Upper lobe of left lung (tissue), 4 donors: Measurements from ENCODE around the gene CTBS.

ENCODE experiments used
- CTCF ChIP-seq, 6 experiments: fragments of 450-650 bp in 4 of 6; fragments of 200-600 bp in 2 of 6; sonication (generic) in 2 of 6; IDR thresholded peaks; one replicate each; pipeline ENCODE4 v1.5.1; 2016 to 2019; ENCODE audit warnings: antibody characterized with exemption in 6 of 6
- EP300 ChIP-seq, 4 donors: sonication (generic); formaldehyde crosslinking; IDR thresholded peaks; one replicate each; pipeline ENCODE4 v1.5.1; 2017; ENCODE audit warnings: antibody characterized with exemption in 4 of 4, control low read depth in 2 of 4
- POLR2A ChIP-seq, 4 donors: fragments of 450-650 bp; IDR thresholded peaks; one replicate each; pipeline ENCODE4 v1.5.1; 2016 to 2017; ENCODE audit warnings: antibody characterized with exemption in 4 of 4, mild to moderate bottlenecking in 2 of 4
- POLR2AphosphoS5 ChIP-seq, 2 donors: sonication (generic); formaldehyde crosslinking; IDR thresholded peaks; one replicate each; pipeline ENCODE4 v1.5.1; 2017; ENCODE audit warnings: antibody characterized with exemption in 2 of 2

- no peak for TF ChIP-seq CTCF (IDR thresholded peaks at IDR 0.05)
- TF ChIP-seq POLR2A (IDR thresholded peaks at IDR 0.05), result no peak
- no peak for TF ChIP-seq POLR2AphosphoS5 (IDR thresholded peaks at IDR 0.05)
- TF ChIP-seq EP300 (IDR thresholded peaks at IDR 0.05), result no peak
Measured at GRCh38 chr1:84598846-84599741, 24.9 kb upstream of the CTBS start.
